Ovary (tissue), 9 donors: ENCODE measurements around the gene RNF10. TPM values are rescaled to one million over a fixed set of nuclear protein-coding genes. Genes with fewer than 3 reads are reported as not detected.

Experiments used
- DNase-seq, 5 donors: peaks; one replicate each; pipeline ENCODE4 v3.0.0-alpha.2; 2019 to 2020
- H3K27ac ChIP-seq, 2 donors: fragments of 200-600 bp; one replicate each; pipeline versions ENCODE4 v1.5.1 to v1.8.0; 2019 to 2022
- H3K27me3 ChIP-seq: fragments of 200-600 bp; one replicate; pipeline ENCODE4 v1.8.0; 2022
- H3K36me3 ChIP-seq: fragments of 200-600 bp; sonication (generic); one replicate; pipeline ENCODE4 v1.5.1; 2019
- H3K4me1 ChIP-seq: one replicate; pipeline ENCODE4 v1.8.1; 2013; ENCODE audit warnings: mild to moderate bottlenecking, moderate library complexity; ENCODE audit not compliant: insufficient read depth
- H3K4me3 ChIP-seq: fragments of 200-600 bp; sonication (generic); one replicate; pipeline ENCODE4 v1.5.1; 2017
- H3K9me3 ChIP-seq, 2 donors: fragments of 200-600 bp in 1 of 2; sonication (generic) in 1 of 2; one replicate each; pipeline versions ENCODE4 v1.5.1 to v1.8.1; 2013 to 2019; ENCODE audit warnings: mild to moderate bottlenecking in 1 of 2, moderate library complexity in 1 of 2
- CTCF ChIP-seq, 3 donors: fragments of 450-650 bp in 2 of 3; fragments of 200-600 bp in 1 of 3; IDR thresholded peaks; one replicate each; pipeline versions ENCODE4 v1.5.1 to v1.8.0; 2016 to 2022; ENCODE audit warnings: antibody characterized with exemption in 3 of 3, mild to moderate bottlenecking in 1 of 3
- EP300 ChIP-seq: sonication (generic); formaldehyde crosslinking; IDR thresholded peaks from one replicate; pipeline ENCODE4 v1.6.1; 2017; ENCODE audit warnings: antibody characterized with exemption
- POLR2A ChIP-seq: fragments of 450-650 bp; IDR thresholded peaks from one replicate; pipeline ENCODE4 v1.6.1; 2017; ENCODE audit warnings: antibody characterized with exemption, mild to moderate bottlenecking, moderate library complexity
- WGBS, 3 donors: extraction: QIAGEN DNeasy Blood & Tissue Kit in 1 of 3; methylation state at CpG; one replicate each; pipeline versions ENCODE4 v1.1.5 to v1.1.7; 2013 to 2017; 5-methylcytosine and 5-hydroxymethylcytosine counted together
- intact Hi-C, 4 donors: fragments of 100-400 bp; cut with DNase I; formaldehyde crosslinking; loops; one replicate each; pipeline versions ENCODE4 v1.11.0 to v1.15.1; 2022 to 2023
- polyA plus RNA-seq, 2 donors: library from polyadenylated mRNA; stranded (reverse); fragments of 200-250 nt in 1 of 2; fragments of 350-450 nt in 1 of 2; fragmentation: Illumina TruSeq in 1 of 2; extraction: RNeasy Lipid Tissue Mini Kit (QIAGEN cat#74804) in 1 of 2; gene quantifications; one replicate each; pipeline ENCODE4 v1.2.3, GENCODE V29; 2013 to 2014
- total RNA-seq, 7 donors: library from RNA; depleted of rRNA in 2 of 7; stranded (reverse); fragments of >200 nt in 2 of 7; fragmentation: NEBNext Ultra II Directional in 3 of 7; extraction: Animal tissue kit (Norgen Biotek cat#: 25700) in 3 of 7; gene quantifications; one replicate each; pipeline versions ENCODE4 v1.1.0 to v1.2.4, GENCODE V29; 2016 to 2023
- donor health status: DM: no; HTN: no; CAD: no; lungs with moderate emphysema.
- donor health status: DM: no; HTN: no; CAD: no.
- donor health status: Bipolar disorder and iron deficiency.
- donor health status: DM: yes; HTN: yes; CAD: no.
- donor health status: DM: no; HTN: no; CAD: no.
- donor health status: DM: yes; HTN: yes; CAD: no.

Gene RNF10
- total and polyA plus RNA-seq, 9 donors: 59.7 to 190 (median 136) TPM

- TF ChIP-seq POLR2A (no peak), EP300 (no peak), CTCF (IDR thresholded peaks at IDR 0.05) (no peak)
- Histone ChIP-seq H3K4me1 (peaks cover 37% of the 10 kb centered on the region), H3K27ac (peak overlapping the region in 1 of 2 donors; percentile 36), H3K4me3 (no peak overlapping the region), H3K36me3 (no peaks in the 10 kb centered on the region), H3K27me3 (no peaks in the 10 kb centered on the region), H3K9me3 (no peaks in the 10 kb centered on the region)
- intact Hi-C loops: no loop called here
- 56 to 73% (median 65%) methylated on average over 1 of the region's 1 CpG for WGBS, 3 donors
- no peak for DNase-seq
Measured at GRCh38 chr12:120539303-120539702, 5.1 kb downstream of the RNF10 start.

GRCh38 chr12:120540445-120540844, 6.3 kb downstream of the RNF10 start:
- WGBS, 3 donors: 1 to 3% (median 1%) methylated on average over 3 of the region's 3 CpGs
- Histone ChIP-seq H3K9me3 (no peaks in the 10 kb centered on the region), H3K27ac (peak overlapping the region in 1 of 2 donors; percentile 29), H3K4me1 (peaks cover 37% of the 10 kb centered on the region), H3K27me3 (no peaks in the 10 kb centered on the region), H3K4me3 (no peak overlapping the region), H3K36me3 (no peaks in the 10 kb centered on the region)
- no peak for DNase-seq
- TF ChIP-seq POLR2A: no peak
- no peak for TF ChIP-seq CTCF (IDR thresholded peaks at IDR 0.05)
- TF ChIP-seq EP300: peak; percentile 27
- intact Hi-C loops: no loop called here

GRCh38 chr12:120542166-120542565, 8.0 kb downstream of the RNF10 start:
- H3K27me3 ChIP-seq: no peaks in the 10 kb centered on the region
- WGBS, 3 donors: 96 to 98% (median 96%) methylated on average over 5 of the region's 5 CpGs
- H3K4me3 ChIP-seq: no peak overlapping the region
- TF ChIP-seq EP300 (no peak), CTCF (IDR thresholded peaks at IDR 0.05) (no peak), POLR2A (no peak)
- no peaks in the 10 kb centered on the region for H3K36me3 ChIP-seq
- intact Hi-C loops: no loop called here
- no peak overlapping the region for H3K27ac ChIP-seq
- H3K9me3 ChIP-seq: no peaks in the 10 kb centered on the region
- peaks cover 30% of the 10 kb centered on the region for H3K4me1 ChIP-seq
- no peak for DNase-seq

GRCh38 chr12:120544691-120545090, 10.5 kb downstream of the RNF10 start:
- TF ChIP-seq EP300 (no peak), CTCF (IDR thresholded peaks at IDR 0.05) (no peak), POLR2A (no peak)
- Histone ChIP-seq H3K4me3 (no peak overlapping the region), H3K27me3 (no peaks in the 10 kb centered on the region), H3K4me1 (peaks cover 16% of the 10 kb centered on the region), H3K9me3 (no peaks in the 10 kb centered on the region), H3K36me3 (no peaks in the 10 kb centered on the region), H3K27ac (no peak overlapping the region)
- DNase-seq: no peak
- 86 to 88% (median 86%) methylated on average over 3 of the region's 3 CpGs for WGBS, 3 donors
- intact Hi-C loops: no loop called here

- Histone ChIP-seq H3K36me3 (no peaks in the 10 kb centered on the region), H3K9me3 (no peaks in the 10 kb centered on the region), H3K4me1 (peaks cover 17% of the 10 kb centered on the region), H3K4me3 (no peak overlapping the region), H3K27me3 (no peaks in the 10 kb centered on the region), H3K27ac (no peak overlapping the region)
- TF ChIP-seq CTCF (IDR thresholded peaks at IDR 0.05): no peak
- TF ChIP-seq POLR2A: no peak
- TF ChIP-seq EP300: no peak
- DNase-seq: no peak
- WGBS, 3 donors: 75 to 80% (median 76%) methylated on average over 3 of the region's 3 CpGs
- intact Hi-C loops: no loop called here
Measured at GRCh38 chr12:120546050-120546386, 11.9 kb downstream of the RNF10 start.
